Myocyte (in vitro differentiated cells): ENCODE results near the gene LSM3. TPM values are rescaled to one million over a fixed set of nuclear protein-coding genes. Genes with fewer than 3 reads are reported as not detected.

Source experiments
- DNase-seq: peaks from one replicate; pipeline ENCODE4 v3.0.0-alpha.2; 2012; ENCODE audit warnings: low read depth
- polyA plus RNA-seq: library from polyadenylated mRNA; unstranded; fragments of >200 nt; gene quantifications from one replicate; pipeline ENCODE4 v1.2.1, GENCODE V29; 2012; ENCODE audit warnings: missing spikeins
- total RNA-seq: library from RNA; depleted of rRNA; stranded (reverse); fragments of >200 nt; gene quantifications from 2 replicates; pipeline ENCODE4 v1.2.3, GENCODE V29; 2014

LSM3 gene
- total RNA-seq, result 11.4 and 13.3 TPM in 2 replicates
- 11.3 TPM for polyA plus RNA-seq

GRCh38 chr3:14178247-14179113, at the start of gene LSM3, which contains the start of gene XPC:
TSS of gene LSM3 (plus strand) at chr3:14178817. CDS start at chr3:14178861, 44 bp downstream.
TSS of gene XPC (minus strand) at chr3:14178601. CDS start at chr3:14178568, 33 bp downstream.
- peak; percentile 99 for DNase-seq

DNA sequence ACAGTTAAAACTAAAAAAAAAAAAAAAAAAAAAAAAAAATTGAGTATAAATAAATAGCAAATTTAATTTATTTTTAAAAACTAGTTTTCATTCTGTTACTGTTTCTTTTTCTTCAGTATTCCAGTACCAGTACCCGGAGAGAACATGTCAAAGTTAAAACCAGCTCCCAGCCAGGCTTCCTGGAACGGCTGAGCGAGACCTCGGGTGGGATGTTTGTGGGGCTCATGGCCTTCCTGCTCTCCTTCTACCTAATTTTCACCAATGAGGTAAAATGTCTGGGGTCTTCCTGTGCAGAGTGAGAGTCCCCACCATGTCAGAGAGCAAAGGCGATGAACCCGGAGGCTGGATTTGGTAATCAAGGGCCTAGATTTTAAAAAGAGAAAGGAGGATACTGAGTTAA, 49.3 kb upstream of the LSM3 start:
- DNase-seq, result no peak

GRCh38 chr3:14130230-14130629, 48.4 kb upstream of the LSM3 start:
- no peak for DNase-seq

- no peak for DNase-seq
Measured at GRCh38 chr3:14130707-14131106, 47.9 kb upstream of the LSM3 start.

DNA sequence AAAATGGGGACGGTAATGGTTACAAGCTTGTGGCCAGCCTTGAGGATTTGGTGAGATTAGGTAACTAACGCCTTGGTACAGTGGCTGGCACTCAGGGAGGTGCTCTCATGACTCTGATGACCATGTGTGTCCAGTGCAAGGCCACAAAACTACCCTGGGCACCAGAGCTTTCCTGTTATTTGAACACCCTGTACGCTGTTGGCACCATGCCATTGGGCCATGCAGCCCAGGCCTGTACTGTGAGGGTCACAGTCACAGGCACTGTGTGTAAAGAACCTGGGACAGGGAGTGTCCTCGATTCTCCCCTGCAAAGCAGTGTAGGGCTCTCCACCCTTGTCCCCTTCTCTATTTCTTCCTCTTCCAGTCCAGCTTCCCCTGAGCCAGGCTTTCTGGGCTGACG, 47.5 kb upstream of the LSM3 start:
- DNase-seq, result no peak

- no peak for DNase-seq
Measured at GRCh38 chr3:14132120-14132519, 46.5 kb upstream of the LSM3 start.

DNA sequence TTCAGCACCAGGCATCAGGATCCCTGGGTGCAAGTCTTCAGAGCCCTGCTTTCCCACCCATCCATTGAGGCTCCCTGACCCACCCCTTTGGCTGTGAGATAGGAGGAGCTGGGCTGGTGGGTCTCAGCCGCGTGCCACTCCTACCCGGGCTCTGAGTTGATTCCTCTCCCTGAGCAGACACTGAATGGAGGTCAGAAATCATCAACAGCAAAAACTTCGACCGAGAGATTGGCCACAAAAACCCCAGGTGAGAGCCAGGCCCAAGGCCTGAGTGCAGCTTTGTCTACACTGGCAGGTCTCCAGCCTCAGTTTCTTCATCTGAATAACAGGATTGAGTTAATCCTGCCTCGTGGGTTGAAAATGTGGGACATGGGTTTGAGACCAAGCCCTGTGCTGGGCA, 45.9 kb upstream of the LSM3 start:
- no peak for DNase-seq

DNA sequence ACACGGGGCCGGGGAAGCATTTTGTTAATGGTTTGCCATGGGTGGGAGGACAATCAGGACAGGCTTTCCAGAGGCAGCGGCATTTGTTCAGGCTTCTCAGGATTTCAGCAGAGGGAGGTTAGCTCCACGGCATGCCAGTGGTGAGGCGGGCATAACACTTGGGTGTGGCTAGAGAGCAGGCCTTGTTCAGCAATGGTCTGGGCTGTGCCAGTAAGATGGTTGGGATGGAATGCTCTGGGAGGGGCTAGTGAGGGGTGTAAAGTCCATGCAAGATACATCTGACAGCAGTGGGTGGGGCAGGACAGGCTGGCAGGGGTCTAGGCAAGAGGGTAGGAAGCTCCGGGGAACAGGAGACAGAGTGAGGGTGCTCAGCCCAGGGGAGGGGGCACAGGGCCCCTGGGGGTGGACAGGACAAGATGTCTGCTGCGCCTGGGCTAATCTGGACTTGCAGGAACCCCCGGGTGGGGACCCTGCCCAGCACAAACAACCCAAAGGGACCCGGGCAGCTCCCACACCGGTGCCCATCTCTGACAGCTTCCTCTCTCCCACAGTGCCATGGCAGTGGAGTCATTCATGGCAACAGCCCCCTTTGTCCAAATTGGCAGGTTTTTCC, 45.3 kb upstream of the LSM3 start:
- peak; percentile 90 for DNase-seq

- no peak for DNase-seq
Measured at GRCh38 chr3:14133876-14134275, 44.7 kb upstream of the LSM3 start.

GRCh38 chr3:14134291-14134690, 44.3 kb upstream of the LSM3 start:
- DNase-seq, result no peak

DNA sequence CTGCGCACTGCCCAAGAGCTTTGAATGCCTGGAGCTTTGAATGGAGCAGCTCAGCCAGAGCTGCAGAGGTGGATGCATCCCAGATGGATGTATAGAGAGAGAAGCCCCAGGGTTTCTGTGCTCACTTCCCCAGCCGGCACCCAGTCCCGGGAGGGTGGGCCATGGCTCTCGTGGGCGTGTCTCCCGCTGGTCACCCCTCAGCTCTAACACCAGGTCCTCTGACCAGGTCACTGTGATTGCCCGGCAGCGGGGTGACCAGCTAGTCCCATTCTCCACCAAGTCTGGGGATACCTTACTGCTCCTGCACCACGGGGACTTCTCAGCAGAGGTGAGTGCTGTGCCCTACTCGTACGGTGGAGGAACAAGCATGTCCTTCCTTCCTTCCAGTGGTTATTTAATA, 43.0 kb upstream of the LSM3 start:
- DNase-seq, result no peak

- DNase-seq, result peak; percentile 99
Measured at GRCh38 chr3:14137004-14137403, 41.6 kb upstream of the LSM3 start.

DNA sequence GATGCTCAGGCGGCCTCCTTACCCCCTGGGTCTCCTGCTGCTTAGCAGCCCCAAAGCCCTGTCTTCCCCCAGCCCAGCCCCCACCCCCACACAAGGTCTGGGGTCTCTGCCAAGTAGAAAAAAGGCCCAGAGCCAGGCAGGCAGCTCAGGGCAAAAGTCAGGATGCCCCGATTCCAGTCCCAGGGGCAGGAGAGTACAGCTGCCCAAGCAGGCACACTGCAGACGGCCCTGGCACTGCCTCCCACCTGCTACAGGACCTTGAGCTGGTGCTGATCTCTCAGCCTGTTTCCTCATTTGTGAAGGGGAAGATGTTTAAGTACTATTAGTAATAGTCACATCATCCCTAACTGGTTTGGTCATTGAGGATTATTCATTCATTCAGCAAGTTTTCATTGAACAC, 41.2 kb upstream of the LSM3 start:
- DNase-seq, result no peak

DNA sequence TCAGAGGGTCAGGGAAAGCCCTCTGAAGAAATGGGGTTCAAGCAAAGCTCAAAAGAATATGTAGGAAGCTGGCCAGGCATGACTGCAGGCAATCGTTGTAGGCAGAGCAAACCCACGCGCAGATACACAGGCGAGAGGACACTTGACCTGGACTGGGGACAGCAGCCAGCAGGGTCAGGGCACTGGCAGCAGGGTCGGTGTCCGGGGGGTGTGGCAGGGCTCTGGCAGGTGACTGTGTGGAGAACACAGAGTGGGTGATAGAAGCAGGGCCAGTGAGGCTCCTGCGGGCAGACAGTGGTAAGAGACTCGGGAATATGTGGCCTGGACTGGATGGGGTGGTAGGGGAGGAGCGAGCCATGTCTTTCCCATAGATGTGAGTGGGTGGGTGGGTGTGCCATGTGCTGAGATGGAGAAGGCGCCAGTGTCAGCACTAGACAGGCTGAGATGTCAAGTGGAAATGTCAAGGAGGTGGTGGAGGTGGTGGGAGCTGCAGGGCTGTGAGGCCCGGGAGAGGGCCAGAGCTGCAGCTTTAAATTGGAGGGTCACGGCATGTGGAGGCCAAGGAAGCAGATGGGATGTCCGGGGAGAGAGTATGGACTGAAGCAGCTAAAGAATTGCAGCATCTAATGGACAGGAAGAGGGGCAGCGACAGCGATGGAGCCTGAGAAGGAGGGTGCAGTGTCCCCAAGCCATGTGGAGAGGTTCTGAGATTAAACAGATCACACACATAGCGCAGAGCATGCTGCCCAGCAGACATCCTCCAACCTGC, 40.3 kb upstream of the LSM3 start:
- DNase-seq, result no peak

- DNase-seq, result no peak
Measured at GRCh38 chr3:14138878-14139655, 39.5 kb upstream of the LSM3 start.

DNA sequence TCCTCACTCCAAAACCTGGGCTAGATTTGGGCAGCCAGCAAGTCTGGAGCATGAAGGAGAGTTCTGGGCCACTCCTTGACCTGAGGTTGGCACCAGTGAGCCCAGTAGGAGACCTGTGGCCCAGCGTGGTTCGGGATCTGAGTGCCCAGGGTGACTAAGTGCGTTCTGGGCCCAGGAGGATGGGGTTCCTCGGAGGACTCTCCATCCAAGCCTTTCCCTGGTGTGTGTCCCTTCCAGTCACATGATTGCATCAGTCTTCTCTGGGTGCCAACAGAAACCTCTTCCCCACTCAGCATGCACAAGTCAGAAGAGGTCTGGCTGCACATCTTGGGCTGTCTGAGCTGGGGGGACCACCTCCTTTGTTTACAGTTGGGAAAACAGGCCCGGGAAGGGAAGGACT, 38.8 kb upstream of the LSM3 start:
- no peak for DNase-seq

- no peak for DNase-seq
Measured at GRCh38 chr3:14140668-14141067, 37.9 kb upstream of the LSM3 start.

DNA sequence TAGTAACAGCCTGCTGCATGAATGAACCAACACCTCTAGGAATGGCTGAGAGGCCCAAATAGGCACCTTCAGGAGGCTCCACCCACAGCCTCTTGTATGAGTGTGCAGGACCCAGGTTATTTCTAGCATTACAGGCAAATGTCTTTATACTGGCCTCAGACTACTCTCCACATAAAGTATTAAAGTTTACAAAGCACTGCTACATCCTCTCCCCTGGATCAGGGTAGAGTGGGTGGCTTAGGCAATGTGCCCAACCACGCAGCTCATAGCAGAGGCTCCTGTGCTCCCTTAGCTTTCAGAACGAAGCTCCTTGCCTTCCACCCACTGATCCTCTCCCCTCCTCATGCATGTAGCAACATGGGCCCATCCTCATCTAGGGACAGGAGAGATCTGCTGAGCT, 37.5 kb upstream of the LSM3 start:
- no peak for DNase-seq

GRCh38 chr3:14141602-14142341, 36.8 kb upstream of the LSM3 start:
- no peak for DNase-seq

- no peak for DNase-seq
Measured at GRCh38 chr3:14142567-14143270, 35.9 kb upstream of the LSM3 start.
